ENCODE data around the gene ANKS4B. TPM values are rescaled to one million over a fixed set of nuclear protein-coding genes. Genes with fewer than 3 reads are reported as not detected.
"Not testable (repeated sequence)": the region's sequence is repeated elsewhere in the genome, so short reads cannot be mapped to it uniquely, and the experiment has no call there.

The ANKS4B gene
- total RNA-seq, 1 experiment from 2014 or later, result not detected

DNA sequence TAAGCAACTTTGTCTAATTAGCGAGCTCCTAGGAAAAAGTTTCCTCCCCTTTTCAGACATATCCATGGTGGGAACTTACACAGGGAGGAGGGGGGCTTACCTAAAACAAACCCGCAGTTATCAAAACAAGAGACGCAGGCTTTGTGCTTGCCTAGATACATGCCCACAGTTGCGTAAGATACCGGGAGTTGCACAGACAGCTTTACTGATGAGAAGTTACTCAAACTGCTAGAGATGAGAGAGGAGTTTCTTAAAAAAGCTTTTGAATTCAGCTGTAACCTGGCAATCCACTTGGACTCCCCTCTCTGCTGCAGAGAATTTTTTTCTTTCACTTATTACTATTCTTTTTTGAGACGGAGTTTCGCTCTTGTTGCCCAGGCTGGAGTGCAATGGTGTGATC is 15.3 kb upstream of the ANKS4B start:
- no peak for DNase-seq (ENCODE audit: low spot score)

DNA sequence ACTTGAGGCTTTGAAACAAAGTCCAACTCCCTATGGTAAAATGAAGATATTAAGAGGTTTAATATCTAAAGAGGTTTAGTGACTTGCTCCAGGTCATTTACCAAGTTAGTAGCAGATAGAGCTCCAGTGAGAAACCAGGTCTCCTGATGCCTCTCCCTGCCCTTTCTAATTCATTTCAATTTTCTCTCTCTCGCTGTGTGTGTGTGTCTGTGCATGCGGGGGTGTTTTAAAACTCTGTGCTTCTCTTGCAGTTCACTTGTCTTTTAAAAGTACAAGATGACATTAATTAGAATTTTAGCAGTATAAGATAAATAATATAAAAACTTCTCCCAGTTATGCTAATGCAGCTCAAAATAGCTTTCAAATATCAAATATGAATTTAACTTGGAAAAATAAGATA is 13.9 kb upstream of the ANKS4B start:
- DNase-seq (ENCODE audit: low spot score), result no peak

DNA sequence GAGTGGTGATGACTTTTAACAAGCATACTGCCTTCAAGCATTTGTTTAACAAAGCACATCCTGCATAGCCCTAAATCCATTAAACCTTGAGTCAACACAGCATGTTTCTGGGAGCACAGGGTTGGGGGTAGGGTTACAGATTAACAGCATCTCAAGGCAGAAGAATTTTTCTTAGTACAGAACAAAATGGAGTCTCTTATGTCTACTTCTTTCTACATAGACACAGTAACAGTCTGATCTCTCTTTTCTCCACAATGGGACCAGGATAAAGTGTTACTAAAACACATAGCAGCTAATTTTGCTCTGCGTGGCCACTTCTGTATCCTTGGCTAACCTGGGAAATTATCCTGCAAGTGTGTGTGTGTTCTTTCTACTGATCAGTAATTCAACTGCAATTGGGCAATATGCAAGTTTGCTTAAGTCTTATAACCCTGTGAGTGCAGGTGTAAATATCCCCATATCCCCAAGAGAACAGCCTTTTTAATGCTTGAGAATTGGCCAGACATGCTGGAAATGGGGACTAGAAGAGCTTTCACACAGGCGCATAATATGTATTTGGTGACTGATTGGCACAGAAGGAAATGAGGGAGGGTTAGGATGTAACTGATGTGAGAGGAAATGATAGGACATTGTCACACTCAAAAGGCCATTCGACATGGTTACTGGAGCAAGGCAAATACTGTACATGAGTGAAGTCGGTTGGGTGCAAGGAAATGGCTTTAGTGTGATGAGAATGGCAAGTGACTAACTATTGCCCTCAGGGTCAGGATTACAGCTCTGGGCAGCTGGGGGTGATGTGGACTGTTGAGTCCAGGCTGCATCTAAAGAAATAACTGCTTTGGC is 10.8 kb upstream of the ANKS4B start:
- DNase-seq (ENCODE audit: low spot score), result no peak

DNA sequence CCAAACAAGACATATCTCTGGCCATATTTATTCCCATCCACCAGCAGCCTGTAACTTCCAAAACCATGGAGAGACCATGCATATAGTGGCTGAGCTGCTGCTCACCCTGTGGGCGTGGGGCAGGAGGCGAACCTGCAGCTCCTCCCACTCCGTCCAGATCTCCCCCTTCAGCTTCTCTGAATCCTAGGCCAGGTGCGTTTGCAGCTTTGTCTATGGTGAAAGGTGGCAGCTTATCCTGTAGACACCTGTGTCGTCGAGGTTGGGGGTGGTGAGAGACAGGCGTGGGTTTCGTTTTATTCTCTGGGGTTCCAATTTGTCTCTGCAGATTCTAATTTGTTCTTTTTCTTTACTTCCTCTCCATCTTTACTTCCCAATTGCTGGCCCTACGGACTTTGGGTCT is 9.7 kb upstream of the ANKS4B start:
- no peak for DNase-seq (ENCODE audit: low spot score)

DNA sequence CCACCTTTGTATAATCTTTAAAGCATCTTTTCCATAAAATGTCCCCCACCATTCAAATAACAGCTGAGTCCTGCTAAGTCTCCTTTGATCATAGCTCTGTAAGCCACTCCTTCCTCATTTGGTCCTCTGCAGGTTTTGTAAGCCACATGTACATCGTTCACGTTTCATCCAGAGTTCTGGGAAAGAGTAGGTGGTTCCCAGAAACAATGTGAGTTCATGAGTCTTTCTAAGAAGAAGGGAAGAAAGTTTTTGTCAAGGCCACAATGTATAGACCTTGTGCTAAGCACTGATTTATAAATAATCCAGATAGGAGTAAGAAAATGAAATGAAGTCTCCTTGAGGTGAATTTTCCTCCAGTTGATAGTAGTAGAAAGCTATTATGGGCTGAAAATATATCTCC is 8.7 kb upstream of the ANKS4B start:
- DNase-seq (ENCODE audit: low spot score), result no peak

DNA sequence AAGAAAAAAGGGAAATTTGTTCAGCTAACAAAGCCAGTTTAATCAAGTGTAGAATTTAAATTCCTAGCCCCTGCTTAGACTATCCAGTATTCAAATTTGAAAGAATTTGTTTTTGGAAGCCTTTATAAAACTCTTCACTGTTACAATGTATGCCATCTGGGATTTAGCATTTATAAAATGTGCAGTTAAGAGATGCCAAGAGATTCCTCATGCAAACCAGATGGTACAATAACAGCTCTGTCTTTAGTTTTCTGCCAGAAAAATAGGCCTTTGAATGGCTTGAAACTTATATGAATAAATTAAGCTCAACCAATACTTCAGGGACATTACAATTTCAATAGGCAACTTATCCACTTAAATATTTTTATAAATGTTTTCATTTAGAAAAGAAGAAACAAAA is 6.8 kb upstream of the ANKS4B start:
- DNase-seq (ENCODE audit: low spot score), result no peak

DNA sequence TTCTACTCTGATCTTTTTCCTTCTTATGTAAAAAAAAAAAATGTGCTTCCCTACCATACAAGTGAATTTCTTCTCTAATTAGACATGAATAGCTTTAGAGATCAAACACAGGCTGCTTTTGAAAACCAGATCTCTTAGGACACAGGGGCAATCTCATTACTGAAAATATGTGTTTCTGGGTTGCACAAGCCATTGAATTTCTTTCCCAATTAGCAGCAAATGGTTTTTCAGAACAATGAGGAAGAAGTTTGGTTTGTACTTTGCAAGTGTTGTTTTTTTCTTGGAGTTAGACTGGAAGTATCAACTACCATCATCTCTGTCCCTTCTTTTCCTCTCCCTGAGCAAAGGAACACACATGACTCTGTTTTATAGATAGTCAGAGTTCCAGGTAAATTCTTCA is 5.6 kb upstream of the ANKS4B start:
- DNase-seq (ENCODE audit: low spot score), result no peak

DNA sequence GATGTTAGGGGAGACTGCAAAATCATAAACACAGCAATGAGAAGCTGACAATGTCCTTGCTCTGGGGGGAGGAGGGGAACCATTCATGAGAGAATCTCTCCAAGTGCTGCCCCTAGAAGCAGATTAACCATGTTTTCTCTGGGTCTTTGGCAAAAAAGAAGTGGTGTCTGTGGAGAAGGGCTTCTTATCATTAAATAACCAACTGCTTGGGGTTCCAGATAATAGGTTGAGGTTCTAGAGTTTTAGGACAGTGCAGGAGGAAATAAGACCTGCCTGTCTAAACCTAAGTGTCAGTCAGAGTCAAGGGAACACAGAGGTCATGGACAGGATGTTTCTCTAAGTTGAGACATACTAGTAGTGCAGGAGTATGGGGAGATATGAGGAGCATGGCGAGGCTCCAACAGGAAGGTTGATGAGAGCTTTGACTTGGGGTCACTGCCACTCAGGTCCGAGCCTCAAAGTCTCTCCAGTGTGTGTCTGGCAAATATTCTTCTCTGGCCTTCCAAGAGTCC is 5.1 kb upstream of the ANKS4B start:
- DNase-seq (ENCODE audit: low spot score), result no peak

DNA sequence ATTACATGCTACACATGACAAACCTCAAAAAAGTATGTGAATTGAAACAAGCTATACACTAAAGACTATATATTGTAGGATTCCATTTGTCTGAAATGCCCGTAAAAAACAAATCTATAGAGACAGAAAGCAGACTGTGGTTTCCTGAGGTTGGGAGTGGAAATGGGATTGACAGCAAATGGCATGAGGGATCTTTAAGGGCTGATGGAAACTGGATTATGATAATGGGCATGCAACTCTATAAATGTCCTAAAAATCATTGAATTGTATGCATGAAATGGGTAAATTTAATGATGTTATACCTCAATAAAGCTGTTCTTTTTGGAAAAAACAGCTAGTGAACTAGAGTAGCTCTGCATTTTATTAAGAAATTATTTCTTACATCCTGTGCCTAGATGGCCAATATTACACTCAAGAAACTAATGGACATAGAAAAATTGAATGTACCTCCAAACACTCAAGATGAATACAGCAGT is 416 bp upstream of the ANKS4B start:
- no peak for DNase-seq (ENCODE audit: low spot score)

DNA sequence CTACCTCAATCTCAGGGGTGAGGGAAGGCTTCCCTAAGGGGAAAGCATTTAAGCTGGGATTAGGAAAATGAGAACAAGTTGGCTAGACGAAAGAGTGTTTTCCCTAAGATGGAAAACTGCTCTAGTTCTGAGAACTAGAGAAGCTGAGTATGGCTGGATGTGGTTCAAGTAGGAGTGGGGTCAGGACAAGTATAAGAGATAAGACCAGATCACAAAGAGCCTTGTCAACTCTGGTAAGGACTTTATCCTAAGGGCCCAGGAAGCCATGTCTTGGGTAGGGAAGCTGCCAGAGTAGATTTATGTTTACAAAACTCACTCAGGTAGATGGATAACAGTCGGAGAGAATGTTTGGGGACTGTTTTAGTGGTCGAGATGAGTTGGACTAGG is 1.7 kb downstream of the ANKS4B start:
- DNase-seq (ENCODE audit: low spot score), result no peak

DNA sequence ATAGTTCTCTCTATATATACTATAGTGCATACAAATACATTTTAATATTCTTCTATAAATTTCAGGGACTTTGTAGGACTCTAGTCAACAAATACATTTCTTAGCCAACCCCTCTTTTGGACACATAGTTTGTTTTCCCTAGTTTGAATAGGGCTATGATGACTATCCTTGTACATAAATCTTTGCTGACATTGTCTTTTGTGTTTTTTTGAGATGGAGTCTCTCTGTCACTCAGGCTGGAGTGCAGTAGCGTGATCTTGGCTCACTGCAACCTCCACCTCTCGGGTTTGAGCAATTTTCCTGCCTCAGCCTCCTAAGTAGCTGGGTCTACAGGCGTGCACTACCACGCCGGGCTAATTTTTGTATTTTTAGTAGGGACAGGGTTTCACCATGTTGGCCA is 3.3 kb downstream of the ANKS4B start:
- no peak for DNase-seq (ENCODE audit: low spot score)

DNA sequence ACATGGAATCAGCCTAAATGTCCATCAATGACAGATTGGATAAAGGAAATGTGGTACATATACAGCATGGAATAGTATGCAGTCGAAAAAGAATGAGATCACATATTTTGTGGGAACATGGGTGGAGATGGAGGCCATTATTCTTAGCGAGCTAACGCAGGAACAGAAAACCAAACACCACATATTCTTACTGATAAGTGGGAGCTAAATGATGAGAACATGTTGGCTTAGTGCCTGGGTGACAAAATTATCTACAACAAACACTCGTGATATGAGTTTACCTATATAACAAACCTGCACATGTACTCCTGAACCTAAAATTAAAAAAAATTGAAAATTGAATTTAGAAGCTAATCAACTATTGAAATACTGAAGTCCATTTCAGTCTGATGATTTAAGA is 6.1 kb downstream of the ANKS4B start:
- no peak for DNase-seq (ENCODE audit: low spot score)

DNA sequence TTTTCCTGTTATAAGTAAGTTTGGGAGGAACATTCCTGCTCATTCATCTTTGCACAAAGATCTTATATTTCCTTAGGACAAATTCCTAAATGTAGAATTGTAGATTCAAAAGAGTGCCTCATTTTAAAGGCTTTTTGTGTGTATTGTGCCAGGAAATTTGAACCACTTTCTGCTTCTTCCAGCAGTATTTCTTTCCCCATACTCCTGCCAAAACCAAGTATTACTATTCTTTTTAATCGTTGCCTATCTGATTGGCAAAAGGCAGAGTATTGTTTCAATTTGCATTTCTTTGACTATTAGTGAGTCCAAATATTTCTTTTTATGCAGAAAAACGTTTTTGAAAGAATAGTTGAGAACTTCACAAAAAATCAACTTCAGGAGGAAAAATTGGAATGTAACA is 9.3 kb downstream of the ANKS4B start:
- no peak for DNase-seq (ENCODE audit: low spot score)

DNA sequence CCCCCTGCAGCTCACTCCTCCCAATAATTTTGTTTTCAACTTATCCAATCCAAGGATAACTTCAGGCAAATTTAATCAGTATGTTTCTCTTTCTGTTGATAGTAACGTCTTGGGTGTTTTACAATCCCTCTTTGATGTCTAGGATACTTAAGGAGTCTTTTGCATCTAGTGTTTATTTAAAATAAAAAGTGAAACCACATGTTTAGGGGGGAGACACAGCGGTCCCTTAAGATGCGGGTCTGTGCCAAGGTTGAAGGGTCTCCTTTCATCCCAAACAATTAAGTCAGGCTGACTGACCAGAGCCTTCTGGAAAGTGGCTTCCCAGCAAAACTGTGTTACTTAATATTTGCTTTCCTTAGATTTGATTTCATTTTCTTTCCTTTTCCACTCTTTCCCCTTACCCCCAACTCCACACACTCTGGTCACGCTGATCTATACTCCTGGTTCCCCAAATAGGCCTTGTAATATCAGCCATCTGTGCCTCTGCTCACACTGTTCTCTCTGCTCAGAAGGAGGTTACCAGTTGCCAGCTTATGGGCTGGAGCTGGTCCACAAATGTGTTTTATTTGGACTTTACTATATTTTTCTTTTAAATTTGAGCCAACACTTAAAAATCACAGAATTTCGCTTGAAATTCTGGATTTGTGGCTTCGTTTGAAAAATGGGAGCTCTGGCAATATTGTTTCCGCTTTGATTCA is 11.2 kb downstream of the ANKS4B start:
- no peak for DNase-seq (ENCODE audit: low spot score)

DNA sequence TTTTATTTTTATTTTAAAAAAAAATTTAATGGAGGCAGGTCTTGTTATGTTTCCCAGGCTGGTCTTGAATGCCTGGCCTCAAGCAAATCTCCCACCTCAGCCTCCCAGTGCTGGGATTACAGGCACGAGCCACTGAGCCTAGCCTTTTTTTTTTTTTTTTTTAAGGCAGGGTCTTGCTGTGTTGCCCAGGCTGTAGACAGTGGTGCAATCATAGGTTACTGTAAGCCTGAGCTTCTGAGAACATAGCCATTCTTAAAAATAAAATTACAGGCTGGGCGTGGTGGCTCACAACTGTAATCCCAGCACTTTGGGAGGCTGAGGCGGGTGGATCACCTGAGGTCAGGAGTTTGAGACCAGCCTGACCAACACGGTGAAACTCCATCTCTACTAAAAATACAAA is 14.7 kb downstream of the ANKS4B start:
- DNase-seq (ENCODE audit: low spot score), result not testable (repeated sequence)

DNA sequence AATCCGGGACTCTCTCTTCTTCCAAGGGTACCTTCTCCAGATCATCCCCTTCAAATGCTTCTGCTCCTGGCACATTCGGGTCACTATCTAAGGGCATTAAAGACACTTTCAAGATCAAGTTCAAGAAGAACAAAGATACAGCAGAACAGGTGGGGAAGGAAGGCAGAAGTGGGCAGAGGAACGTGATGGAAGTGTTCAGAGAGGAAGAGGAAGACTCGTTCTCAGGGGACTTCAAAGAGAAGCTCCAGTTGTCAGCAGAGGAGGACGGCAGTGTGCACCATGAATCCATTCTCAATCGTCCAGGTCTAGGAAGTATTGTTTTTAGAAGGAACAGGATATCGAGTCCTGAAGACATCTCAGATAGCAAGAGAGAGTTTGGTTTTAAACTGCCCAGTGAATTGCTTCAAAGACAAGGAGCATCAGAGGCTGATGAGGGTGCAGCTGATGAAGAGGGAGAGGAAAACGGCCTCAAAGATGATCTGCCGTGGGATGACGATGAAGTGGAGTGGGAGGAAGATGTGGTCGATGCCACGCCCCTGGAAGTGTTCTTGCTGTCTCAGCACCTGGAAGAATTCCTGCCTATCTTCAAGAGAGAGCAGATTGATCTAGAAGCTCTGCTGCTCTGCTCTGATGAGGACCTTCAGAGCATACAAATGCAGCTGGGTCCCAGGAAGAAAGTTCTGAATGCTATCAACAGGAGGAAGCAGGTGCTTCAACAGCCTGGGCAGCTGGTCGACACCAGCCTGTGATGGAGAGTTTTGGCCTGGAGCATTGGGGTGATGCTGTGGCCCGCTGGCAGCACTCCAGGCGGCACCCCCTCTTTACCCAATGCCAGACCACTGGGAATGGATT is 16.8 kb downstream of the ANKS4B start:
- DNase-seq (ENCODE audit: low spot score), result no peak

DNA sequence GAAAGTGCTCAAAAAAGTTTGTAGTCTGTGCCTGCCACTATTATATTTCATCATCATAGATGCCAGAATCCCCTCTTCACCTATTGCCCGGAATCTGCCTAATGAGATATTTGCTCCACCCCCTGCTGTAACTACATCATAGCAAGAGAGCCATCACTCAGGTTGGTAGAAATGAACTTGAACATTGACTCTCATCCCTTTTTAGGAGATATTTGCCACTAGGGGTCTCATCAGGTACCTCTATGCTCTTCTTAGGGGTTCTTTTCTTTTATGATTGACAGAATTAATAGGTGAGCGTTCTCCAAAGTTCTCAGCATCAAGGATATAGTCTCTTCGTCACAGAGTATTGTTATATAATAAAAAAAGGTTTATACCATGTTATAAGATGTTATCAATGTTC is 20.0 kb downstream of the ANKS4B start:
- no peak for DNase-seq (ENCODE audit: low spot score)

DNA sequence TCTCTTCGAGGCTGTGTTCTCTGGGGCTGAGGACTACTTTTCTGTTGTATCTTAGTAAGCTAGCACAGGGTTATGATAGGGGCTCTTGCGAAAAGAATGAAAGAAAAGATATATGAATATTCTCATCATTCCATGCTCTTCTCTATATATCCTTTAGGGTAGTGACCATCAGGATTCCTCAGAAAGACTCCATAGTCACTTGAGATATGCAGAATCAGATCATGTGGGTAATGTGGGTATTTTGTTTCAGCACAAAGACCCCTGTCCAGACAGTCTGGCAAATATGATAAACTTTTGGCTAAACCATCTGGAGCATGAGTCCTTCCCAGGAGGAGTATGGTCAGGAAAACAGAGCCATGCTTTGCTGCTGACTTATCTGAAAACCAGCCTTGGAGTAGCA is 23.1 kb downstream of the ANKS4B start:
- no peak for DNase-seq (ENCODE audit: low spot score)

DNA sequence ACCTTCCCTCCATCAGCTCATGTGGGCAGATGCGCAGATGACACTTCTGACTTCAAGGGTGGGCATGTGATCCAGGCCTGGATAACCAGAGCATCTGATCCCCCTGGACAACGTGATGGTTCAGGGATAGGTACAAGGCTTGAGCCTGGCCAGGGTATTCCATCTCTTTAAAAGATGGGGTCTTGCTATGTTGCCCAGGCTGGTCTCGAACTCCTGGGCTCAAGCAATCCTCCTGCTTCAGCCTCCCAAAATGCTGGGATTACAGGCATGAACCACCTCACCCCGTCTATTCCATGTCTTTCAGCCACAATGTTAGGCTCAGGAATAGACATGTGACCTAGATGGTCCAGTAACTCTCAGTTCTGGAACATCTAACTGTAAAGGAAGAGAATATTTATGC is 23.8 kb downstream of the ANKS4B start:
- DNase-seq (ENCODE audit: low spot score), result no peak

DNA sequence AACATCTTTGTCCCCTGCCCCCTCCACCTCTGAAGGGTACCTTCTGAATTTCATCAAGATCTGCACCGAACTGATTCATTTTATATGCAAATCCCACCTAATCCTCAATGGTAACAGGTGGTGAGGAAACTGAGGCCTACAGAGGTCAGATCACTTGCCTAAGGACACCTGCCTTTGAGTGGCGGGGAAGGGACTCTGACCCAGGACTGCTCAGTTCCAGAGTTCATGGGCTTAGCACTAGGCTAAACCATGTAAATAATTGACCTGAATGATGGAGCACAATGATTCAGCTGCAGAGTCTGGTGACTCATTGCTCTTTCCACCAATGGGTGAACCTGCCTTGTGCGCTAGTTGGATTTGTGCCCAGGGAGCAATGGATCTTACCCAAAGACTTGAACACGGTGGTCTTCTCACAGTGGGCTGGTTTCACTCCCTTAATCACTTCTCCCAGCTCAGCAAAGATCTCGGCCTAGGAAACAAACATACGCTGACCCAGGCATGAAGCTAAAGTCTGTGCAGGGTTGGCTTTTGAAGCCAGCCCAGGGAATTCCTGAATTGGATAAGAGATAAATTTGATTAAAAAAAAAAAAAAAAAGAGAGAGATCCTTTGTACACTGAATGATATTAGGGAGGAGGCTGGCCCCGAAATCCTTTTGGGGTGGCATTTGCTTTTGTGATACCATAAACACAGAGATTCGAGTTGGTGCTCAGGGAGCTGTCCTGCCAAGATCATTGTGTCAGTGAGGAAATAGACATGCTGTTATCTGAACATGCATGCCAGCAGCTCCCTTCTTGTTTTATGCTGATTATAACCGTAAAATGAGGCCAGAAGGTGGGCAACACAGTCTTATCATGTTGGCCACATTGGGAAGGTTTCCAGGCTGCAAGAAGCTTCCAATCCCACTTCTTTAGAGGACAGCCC is 27.6 kb downstream of the ANKS4B start:
- DNase-seq (ENCODE audit: low spot score), result peak; percentile 93
